ENCODE data around the gene ANKS1B. TPM values are rescaled to one million over a fixed set of nuclear protein-coding genes. Genes with fewer than 3 reads are reported as not detected.

Gene ANKS1B
- polyA plus RNA-seq, 3 donors, result 3.9 to 5.2 (median 4.6) TPM

DNA sequence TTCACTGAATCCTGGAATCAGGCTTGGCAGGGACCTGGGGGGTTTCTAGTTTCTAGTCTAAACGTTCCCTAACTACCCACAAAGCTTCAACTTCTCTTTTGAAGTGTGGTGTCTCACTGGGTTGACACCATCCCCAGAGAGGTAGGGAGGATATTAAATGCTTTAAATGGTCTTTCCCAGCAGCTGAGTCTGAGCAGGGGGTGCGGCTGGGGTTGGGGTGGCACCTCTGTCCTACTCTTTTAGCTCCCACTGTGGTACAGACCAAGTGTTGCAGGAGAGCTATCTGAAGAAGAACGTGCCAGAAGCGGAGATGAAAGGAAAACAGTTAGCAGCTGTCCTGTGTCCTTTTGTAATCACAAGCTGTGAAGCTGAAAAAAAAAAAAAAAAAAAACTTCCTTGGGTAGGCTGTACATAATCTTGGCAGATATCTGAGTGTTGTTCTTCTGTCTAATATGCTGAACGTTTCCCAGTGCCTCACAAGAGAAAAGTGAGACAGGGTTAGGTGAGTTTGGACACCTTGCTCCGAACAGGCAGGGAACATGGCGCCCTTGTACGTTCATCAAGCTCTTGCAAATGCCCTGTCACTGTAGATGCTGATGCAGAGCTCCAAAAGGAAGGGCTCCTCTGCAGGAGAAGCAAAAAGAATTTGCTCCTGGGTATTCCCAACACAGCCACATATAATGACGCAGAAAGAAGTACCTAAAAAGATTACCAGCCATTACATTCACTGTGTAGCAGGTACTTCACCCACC lies 892.5 kb downstream of the ANKS1B start:
- DNase-seq (ENCODE audit: extremely low read depth in 1 of 11, low read depth in 9 of 11, low spot score in 4 of 11), result no peak

DNA sequence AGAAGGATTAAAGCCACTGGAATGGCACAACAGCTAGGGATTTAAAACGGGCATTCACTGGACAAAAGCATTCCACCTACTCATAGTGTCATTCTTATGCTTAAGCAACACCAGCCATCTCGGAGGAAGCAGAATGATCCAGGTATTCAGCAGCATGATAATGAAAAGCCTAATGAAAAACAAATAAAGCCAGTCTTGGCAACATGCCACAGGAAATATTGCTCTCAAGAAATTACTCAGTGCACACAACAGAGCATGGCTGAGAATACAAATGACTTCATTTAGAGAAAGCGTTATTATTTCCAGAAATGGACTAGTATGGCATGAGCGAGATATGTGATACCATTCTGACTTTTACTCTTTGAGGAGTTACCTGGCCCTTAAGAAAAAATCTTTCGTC lies 897.5 kb downstream of the ANKS1B start:
- DNase-seq (ENCODE audit: extremely low read depth in 1 of 11, low read depth in 9 of 11, low spot score in 4 of 11), result peak; percentile 13 to 68 (median 30)

GRCh38 chr12:99079811-99080210 lies 904.9 kb downstream of the ANKS1B start:
- DNase-seq (ENCODE audit: extremely low read depth in 1 of 11, low read depth in 9 of 11, low spot score in 4 of 11), result no peak

GRCh38 chr12:99068993-99069747 lies 915.6 kb downstream of the ANKS1B start:
- no peak for DNase-seq (ENCODE audit: extremely low read depth in 1 of 11, low read depth in 9 of 11, low spot score in 4 of 11)

DNA sequence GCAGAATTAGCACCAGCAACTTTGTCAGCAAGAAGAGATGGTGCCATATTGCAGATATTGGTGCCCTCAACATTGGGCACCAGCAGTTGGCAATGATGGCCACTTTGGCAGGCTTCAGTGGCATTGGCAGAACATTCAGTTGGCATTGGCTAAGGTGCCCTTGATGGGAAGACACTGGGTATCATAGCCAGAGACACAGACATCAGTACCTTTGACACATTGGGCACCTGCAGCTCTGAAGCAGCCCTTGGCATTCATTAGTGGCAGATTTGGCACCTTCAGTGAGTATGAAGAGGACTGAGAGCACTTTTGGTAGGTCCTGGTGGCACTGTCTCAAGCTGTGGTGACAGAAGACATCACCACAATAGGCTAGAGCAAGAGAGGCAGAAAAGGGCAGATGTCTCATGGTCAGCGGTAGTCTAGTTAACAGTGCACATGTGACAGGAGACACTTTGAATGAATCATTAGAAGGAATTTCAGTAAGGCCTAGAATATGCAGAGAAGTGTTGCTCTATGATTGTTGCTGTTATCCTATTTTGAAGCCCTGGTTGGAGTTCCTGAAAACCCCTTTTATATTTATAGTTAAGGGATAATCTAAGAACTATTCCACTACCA lies 917.5 kb downstream of the ANKS1B start:
- DNase-seq (ENCODE audit: extremely low read depth in 1 of 11, low read depth in 9 of 11, low spot score in 4 of 11), result no peak

DNA sequence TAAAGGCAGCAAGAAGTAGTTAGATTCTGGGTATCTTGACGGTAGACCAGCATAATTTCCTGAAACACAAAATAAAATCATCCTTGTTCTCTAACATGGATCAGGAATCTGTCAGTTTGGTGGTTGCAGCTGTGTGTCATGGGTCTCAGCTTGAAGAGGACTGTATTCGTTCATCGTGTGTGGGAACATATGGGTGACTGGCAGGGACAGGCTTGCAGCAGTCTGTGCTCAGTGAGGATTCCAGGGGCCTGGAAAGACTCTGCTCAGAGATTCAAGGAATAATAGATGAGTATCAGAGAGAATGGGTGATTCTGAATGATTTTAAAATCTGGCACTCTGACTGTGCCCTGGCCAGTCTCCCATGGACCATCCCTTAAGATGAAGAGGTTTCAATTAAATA lies 918.0 kb downstream of the ANKS1B start:
- no peak for DNase-seq (ENCODE audit: extremely low read depth in 1 of 11, low read depth in 9 of 11, low spot score in 4 of 11)

DNA sequence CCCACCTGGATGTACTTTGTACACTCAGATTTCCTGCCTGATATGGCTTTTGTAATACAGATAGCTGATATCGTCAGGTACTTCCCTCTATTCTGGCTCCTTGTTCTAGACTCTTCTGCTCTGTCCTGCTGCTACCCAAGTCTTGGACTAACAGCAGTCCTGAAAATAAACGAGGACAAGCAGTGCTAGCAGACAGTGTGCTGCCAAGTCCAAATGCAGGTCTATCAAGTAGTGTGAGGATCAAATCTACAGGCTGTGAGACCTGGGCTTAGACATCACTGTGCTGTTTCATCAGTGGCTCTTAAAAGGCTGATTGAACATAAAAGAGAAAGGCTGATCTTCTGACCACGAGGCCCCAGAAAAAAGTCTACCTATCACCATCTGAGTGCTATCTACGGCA lies 921.6 kb downstream of the ANKS1B start:
- no peak for DNase-seq (ENCODE audit: extremely low read depth in 1 of 11, low read depth in 9 of 11, low spot score in 4 of 11)

DNA sequence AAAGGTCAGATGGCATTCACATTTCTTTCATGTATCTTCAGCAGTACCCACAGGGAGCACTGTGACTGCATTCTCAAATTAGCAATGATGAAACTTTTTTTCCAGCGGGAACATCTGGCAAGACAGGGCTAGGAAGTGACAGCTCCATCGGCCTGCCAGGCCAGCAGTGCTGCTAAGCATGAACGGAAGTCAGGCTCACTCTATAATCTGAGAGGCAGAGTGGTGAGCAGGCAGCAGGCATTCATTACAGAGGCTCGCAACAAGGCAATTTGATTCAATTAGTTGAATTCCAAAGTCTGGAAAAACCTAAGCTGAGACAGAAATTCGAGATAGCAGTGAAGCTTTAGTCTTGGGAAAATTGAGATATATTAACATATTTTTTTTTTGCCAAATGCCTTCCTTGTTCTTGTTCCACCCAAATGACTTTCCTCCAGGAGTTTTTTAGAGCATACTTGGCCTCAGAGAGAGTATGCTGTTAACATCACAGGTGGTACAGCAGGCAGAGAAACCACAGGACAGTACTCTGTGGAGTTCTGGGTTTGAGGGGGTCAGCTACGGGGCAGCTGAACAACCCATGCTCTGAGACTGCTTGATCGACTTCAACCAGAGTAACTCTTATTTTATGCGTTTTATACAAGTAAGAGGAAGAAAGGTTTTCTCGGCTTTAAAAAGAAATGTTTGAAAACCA lies 924.8 kb downstream of the ANKS1B start:
- DNase-seq (ENCODE audit: extremely low read depth in 1 of 11, low read depth in 9 of 11, low spot score in 4 of 11), result peak in 9 of 11 donors; percentile 6 to 51 (median 24)

- no peak for DNase-seq (ENCODE audit: extremely low read depth in 1 of 11, low read depth in 9 of 11, low spot score in 4 of 11)
Measured at GRCh38 chr12:99057670-99058069, 927.1 kb downstream of the ANKS1B start.

- no peak for DNase-seq (ENCODE audit: extremely low read depth in 1 of 11, low read depth in 9 of 11, low spot score in 4 of 11)
Measured at GRCh38 chr12:99056186-99056585, 928.5 kb downstream of the ANKS1B start.

DNA sequence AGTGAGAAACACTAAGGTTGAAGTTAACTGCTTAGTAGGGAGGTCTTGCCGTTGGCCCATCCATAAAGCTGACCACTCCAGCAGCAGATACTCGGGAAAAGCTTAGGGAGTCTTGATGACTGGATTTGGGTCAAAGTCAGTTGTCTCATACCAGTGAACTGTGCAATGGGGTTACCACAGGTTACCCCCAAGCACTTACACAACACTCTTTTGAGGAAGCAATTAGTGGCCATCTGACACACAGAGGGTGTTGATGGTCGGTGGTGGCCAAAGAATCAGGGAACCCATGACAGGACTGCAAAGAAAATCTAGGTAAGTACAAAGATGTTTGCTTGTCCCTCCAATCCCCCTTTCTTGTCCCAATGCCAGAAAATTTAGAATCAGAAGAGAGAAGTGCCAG lies 929.4 kb downstream of the ANKS1B start:
- no peak for DNase-seq (ENCODE audit: extremely low read depth in 1 of 11, low read depth in 9 of 11, low spot score in 4 of 11)

DNA sequence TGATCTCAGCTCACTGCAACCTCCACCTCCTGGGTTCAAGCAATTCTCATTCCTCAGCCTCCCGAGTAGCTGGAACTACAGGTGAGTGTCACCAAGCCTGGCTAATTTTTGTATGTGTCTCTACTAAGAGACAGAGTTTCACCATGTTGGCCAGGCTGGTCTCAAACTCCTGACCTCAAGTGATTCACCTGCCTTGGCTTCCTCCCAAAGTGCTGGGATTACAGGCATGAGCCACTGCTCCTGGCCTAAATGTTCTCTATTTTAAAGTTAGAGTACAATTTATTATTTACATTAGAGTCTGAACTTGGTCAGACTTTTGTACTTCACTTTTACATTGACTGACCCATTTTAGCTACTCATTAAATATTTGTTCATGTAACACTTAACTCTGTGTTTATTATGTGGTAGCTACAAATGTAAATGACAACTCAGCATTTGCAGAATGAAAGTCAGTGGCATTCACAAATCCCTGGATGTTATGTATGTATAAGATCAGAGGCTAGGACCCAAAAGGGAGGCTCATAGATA lies 930.1 kb downstream of the ANKS1B start:
- no peak for DNase-seq (ENCODE audit: extremely low read depth in 1 of 11, low read depth in 9 of 11, low spot score in 4 of 11)

GRCh38 chr12:99053616-99054362 lies 930.9 kb downstream of the ANKS1B start:
- DNase-seq (ENCODE audit: extremely low read depth in 1 of 11, low read depth in 9 of 11, low spot score in 4 of 11), result no peak

GRCh38 chr12:99049774-99050173 lies 935.0 kb downstream of the ANKS1B start:
- no peak for DNase-seq (ENCODE audit: extremely low read depth in 1 of 11, low read depth in 9 of 11, low spot score in 4 of 11)

- no peak for DNase-seq (ENCODE audit: extremely low read depth in 1 of 11, low read depth in 9 of 11, low spot score in 4 of 11)
Measured at GRCh38 chr12:99045158-99045557, 939.6 kb downstream of the ANKS1B start.

GRCh38 chr12:99043319-99043914 lies 941.3 kb downstream of the ANKS1B start:
- peak; percentile 26 to 65 (median 39) for DNase-seq (ENCODE audit: extremely low read depth in 1 of 11, low read depth in 9 of 11, low spot score in 4 of 11)

- DNase-seq (ENCODE audit: extremely low read depth in 1 of 11, low read depth in 9 of 11, low spot score in 4 of 11), result no peak
Measured at GRCh38 chr12:99042226-99042625, 942.5 kb downstream of the ANKS1B start.

DNA sequence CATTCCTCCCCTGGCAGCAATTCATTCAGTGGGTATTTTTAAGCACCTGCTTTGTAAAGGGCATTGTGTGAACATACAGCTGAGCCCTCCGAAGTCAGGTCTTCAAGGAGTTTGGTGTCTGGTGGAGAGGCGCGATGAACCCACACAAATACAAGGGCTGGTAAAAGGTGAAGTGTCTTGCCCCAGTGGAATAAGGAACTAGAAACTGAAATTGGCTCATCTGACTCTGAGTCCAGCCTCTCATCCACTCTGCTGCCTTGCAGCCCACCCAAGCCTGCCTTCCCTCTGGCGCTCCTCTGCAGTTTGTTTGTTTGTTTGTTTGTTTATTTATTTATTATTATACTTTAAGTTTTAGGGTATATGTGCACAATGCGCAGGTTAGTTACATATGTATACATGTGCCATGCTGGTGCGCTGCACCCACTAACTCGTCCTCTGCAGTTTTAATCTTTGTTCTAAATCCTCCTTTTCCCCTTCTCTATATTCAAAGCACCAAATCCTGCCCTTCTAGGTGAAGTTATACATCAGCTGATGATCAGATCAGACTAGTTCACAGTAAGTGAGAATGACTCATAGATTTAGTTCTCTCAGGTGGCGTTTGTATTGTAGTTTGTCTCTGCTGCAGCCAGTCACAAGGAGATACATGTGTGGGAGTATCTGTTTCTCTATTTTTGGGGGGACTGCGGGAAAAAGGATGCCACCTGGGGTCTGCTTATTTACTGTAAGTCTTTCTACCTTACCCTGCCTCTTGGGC lies 945.2 kb downstream of the ANKS1B start:
- DNase-seq (ENCODE audit: extremely low read depth in 1 of 11, low read depth in 9 of 11, low spot score in 4 of 11), result no peak

All from renal cortex interstitium (tissue), 11 donors.